ENCODE data around the gene HASPIN. TPM values are rescaled to one million over a fixed set of nuclear protein-coding genes. Genes with fewer than 3 reads are reported as not detected.
A peak's percentile ranks its signal among the peaks of the same experiment; 100 is the strongest.

The HASPIN gene
- total and polyA plus RNA-seq, 2 of the 8 experiments (the other 6 are each of a cell fraction or from before 2014, with no cell fraction given), result 7.8 to 29.5 TPM

DNA sequence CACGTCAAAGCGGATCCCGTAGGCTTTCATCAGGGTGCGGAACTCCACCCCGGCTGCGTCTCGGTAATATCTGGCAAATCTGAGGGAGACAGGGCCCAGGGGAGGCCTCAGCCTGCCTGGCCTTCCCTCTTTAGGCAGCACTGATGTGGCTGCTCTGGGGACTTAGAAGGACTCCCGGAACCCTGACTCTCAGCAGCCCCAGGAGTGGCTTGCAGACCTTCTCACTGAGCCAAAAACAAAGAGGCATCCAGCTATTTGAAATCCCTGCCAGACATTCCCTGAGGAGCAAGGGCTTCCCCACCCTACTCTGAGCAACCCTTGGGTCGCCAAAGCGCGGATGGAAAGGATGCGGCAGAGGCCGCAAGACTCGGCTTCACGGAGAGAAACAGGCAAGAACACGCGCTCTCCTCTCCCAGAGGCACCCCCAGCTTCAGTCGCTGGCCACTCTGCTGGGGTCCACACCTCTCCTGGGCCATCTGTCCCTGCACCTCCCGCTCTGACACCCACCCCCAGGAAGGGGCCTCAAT is 35.6 kb upstream of the HASPIN start:
- Histone ChIP-seq H3K27ac (ENCODE audit: low read depth, low read length) (no peak overlapping the region), H3K36me3 (ENCODE audit: control insufficient read depth in 2 of 4, insufficient read depth in 4 of 4, low read length in 3 of 4) (no peaks in the 10 kb centered on the region), H3K56ac (replicated peaks; ENCODE audit: insufficient read length, low read depth, low read length) (no peak overlapping the region), H3K23me2 (ENCODE audit: low read depth, low read length) (no peaks in the 10 kb centered on the region), H3K9ac (replicated peaks in 1 of 4; ENCODE audit: extremely low read depth in 1 of 4, low read depth in 3 of 4, low read length in 3 of 4) (no peak overlapping the region), H3K14ac (ENCODE audit: insufficient read length) (no peak overlapping the region), H2BK20ac (ENCODE audit: low read length) (no peak overlapping the region), H2BK120ac (replicated peaks; ENCODE audit: low read depth, low read length) (no peak overlapping the region), H2AFZ (ENCODE audit: low read length) (0 out of 2 replicates have a peak overlapping the region, but pooled peaks have one; percentile 14), H3K18ac (ENCODE audit: extremely low read depth, low read length) (no peak overlapping the region; the same call in 1 of the 2 replicates), H3K79me2 (ENCODE audit: control insufficient read depth in 1 of 2, insufficient read depth in 2 of 2, low read length in 2 of 2) (no peaks in the 10 kb centered on the region), H4K5ac (ENCODE audit: insufficient read length, low read depth, low read length) (no peak overlapping the region), H3K4me3 (ENCODE audit: extremely low read depth in 1 of 4, insufficient read depth in 2 of 4, low read depth in 3 of 4, low read length in 4 of 4) (no peak overlapping the region), H4K91ac (replicated peaks; ENCODE audit: insufficient read length, low read length) (no peak overlapping the region), H3K4me2 (ENCODE audit: insufficient read depth in 1 of 2, low read depth in 2 of 2, low read length in 2 of 2) (no peak overlapping the region), H2BK15ac (ENCODE audit: low read length) (0 out of 2 replicates have a peak overlapping the region, but pooled peaks have one; percentile 46), H4K8ac (ENCODE audit: extremely low read depth, insufficient read depth, low read length) (no peak overlapping the region), H3K4me1 (replicated peaks in 1 of 4; ENCODE audit: control insufficient read depth in 3 of 4, insufficient read depth in 4 of 4, low read length in 3 of 4) (peaks cover 0 to 3% (median 0%) of the 10 kb centered on the region in 4 experiments; a peak in 3 of 7 replicates), H2BK12ac (ENCODE audit: low read depth, low read length) (no peak overlapping the region), H3K23ac (ENCODE audit: insufficient read length) (no peak overlapping the region), H3K4ac (replicated peaks; ENCODE audit: insufficient read length, low read depth, low read length) (no peak overlapping the region), H3K9me3 (ENCODE audit: insufficient read depth in 2 of 2, low read depth in 1 of 2, low read length in 1 of 2) (no peaks in the 10 kb centered on the region), H3K79me1 (ENCODE audit: low read depth, low read length) (no peaks in the 10 kb centered on the region), H2BK5ac (ENCODE audit: low read depth, low read length) (peak overlapping the region; percentile 7; the same call in 1 of the 2 replicates), H2AK5ac (ENCODE audit: low read depth, low read length) (no peak overlapping the region), H4K20me1 (replicated peaks in 1 of 2; ENCODE audit: control insufficient read depth in 1 of 2, insufficient read depth in 2 of 2, low read length in 2 of 2) (peaks cover 0 to 4% of the 10 kb centered on the region in 2 experiments), H3K27me3 (replicated peaks in 1 of 4; ENCODE audit: control insufficient read depth in 3 of 4, extremely low read depth in 1 of 4, insufficient read depth in 3 of 4, low read length in 3 of 4) (no peaks in the 10 kb centered on the region)
- CTCF ChIA-PET (ENCODE audit: partially characterized antibody), result interaction anchor here (1.0 to 1.5 kb wide), 3 partner anchors 10 to 673 kb away, joined by 3 to 4 read pairs (median 3); no protein-coding TSS in a partner anchor
- TF ChIP-seq SRF (IDR thresholded peaks at IDR 0.05; ENCODE audit: low read depth, low read length) (no peak), FOSL1 (IDR thresholded peaks at IDR 0.05; ENCODE audit: insufficient read depth, low read depth, low read length) (0 out of 2 replicates have a peak, but pooled peaks have one; percentile 77)
- POLR2A ChIA-PET (ENCODE audit: partially characterized antibody), result interaction anchor here (0.6 kb wide), 1 partner anchor 205 kb away, joined by 3 read pairs; the partner anchor contains the start of gene CAMKK1
- DNase-seq (ENCODE audit: low read depth in 1 of 2, low spot score in 2 of 2), result peak in 1 of 2 experiments; percentile 52
- FAIRE-seq, result no peak
- WGBS, 2 experiments (ENCODE audit: extremely low coverage in 1 of 2, insufficient coverage in 1 of 2, insufficient read length in 1 of 2, insufficient replicate concordance in 2 of 2, low coverage in 1 of 2, low lambda C conversion rate in 2 of 2, missing lambda C conversion rate in 1 of 2), result 77% methylated on average over 13 of the region's 19 CpGs; no CpG with 5 or more reads in 1 of the 2 experiments

Measured in H1 (cell line).